ENCODE measurements around the gene YPEL2.
"Not testable (repeated sequence)": the region's sequence is repeated elsewhere in the genome, so short reads cannot be mapped to it uniquely, and the experiment has no call there.

YPEL2 gene

DNA sequence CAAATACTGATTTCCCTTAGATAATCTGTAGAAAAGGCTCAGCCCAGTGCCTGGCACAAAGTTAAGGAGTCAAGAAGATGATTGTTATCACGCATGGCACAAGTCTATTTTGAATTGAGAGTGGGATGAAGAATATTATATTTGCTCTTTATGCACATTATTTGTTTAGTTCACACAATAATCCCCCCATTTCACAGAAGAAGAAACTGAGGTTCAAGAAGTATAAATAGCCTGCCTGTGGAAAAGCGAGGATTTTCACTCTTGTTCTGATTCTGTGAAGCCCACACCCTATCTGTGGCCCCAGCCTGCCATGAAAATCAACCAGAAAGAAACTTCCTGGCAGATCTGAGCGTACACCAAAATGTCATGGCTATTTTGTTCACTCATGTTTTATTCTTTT is 73.0 kb downstream of the YPEL2 start:
- FAIRE-seq (no peak), DNase-seq (ENCODE audit: low spot score) (no peak)

DNA sequence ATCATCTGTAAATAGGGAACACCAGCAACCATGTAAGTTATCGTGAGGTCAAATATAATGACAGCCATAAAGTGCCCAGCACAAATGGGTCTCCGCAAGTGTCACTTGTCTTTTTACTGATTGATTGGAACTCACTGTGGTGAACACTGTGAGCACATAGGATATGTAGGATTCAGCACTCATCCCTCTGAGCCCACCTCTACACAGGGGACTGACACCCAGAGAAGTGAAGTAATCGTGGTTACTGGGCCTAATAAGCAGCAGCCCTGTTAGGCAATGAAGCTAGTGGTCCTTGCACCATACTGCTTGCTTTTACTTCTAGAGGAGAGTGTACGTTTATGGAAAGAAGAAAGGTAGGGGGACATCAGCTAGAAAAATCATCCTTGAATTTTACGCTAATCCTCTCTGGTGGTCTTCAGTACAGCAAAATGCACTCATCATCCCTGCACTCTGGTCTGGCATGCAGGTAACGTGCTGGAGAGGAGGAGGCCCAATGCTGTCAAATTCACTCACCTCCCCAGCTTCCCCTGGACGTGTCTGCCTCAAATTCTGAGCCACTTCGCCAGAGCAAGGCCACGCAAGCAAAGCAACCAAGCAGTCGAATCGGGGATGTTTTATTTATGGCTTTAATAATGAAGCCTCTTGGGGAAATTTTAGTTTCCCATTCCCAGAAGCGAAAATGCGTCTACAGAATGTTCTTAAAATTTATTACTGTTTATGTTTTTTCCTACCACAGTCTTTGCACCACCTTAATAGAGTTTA is 74.7 kb downstream of the YPEL2 start:
- DNase-seq (ENCODE audit: low spot score) (no peak), FAIRE-seq (peak; percentile 84)

DNA sequence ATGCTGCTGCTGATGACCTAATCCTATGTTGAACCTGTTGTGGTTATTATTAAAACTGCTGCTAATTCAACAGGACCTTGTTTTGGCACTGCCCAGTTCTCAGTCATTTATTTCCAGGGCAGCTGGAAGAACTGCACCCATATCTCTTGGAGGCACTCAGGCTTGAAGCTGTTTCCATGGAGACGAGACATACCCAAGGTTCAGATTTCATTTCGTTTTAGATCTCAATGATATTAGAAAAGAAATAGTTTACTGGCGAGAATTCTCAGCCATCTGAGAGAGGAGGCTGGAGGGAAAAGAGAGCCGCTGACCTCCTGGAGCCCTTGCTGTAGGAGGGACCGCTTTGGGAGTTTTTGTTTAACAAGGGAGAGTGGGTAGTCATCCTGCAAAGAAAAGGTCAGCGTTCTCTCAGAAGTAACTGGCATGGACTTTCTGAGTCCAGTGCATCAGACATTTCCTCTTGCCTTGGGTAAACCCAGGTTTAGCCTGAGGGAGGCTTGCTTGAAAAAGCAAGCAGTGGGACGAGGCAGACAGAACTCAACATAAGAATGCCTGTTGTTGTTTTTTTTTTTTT is 75.4 kb downstream of the YPEL2 start:
- DNase-seq (ENCODE audit: low spot score) (no peak), FAIRE-seq (no peak)

DNA sequence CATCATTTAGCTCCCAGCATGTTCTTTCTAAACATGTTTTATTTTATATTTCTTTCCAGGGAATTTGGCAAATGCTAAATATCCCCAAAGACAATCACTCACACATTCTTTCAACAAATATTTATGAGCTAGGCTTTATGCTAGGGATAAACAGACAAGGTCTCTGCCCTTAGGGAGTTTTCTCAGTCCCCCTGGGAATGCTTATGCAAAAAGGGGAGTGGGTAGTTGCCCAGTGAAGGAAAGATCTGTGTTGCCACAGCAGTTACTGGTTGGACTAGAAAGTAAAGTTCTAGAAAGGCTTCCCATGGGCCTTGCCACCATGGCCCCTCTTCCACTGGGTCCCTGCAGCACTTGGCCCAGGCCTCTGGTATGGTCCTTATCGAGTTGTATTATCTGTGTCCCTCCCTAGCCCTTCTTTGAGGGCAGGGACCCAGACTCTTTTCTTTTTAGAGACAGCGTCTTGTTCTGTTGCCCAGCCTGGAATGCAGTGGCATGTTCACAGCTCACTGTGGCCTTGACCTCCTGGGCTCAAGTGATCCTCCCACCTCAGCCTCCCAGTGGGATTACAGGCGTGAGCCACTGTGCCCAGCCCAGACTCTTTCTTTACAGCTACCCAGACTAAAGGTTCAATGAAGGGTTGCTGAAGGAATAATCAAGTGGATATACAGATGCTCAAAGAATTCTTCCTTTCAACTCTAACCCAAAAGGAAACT is 78.0 kb downstream of the YPEL2 start:
- DNase-seq (ENCODE audit: low spot score) (no peak), FAIRE-seq (no peak)

DNA sequence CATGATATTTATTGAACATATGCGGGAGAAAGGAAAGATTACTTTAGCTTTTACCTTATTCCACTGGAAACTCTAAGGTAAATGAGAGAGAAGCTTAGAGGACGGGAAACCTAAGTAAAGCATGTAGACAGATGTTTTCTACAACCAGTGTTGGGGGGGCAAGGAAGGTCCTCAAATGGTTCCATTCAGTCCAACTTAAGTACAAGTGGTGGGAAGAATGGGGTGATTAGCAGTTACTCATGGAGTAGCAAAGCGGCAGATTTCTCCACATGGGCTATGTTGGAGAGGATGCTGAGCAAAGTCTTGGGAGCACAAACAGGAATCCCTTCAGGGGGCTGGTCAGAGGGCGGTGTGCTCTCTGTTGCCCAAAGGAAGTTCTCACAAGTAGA is 78.6 kb downstream of the YPEL2 start:
- DNase-seq (ENCODE audit: low spot score) (no peak), FAIRE-seq (no peak)

DNA sequence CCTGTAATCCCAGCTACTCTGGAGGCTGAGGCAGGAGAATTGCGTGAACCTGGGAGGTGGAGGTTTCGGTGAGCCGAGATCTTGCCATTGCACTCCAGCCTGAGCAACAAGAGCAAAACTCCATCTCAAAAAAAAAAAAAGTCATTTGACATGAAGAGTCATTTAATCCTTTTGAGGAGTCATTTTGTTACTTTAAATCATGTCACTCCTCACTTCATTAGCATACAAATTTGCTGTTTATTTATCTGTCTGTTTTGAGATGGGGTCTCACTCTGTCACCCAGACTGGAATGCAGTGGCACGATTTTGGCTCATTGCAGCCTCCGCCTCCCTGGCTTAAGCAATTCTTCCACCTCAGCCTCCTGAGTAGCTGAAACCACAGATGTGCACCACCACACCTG is 81.0 kb downstream of the YPEL2 start:
- not testable (repeated sequence) for DNase-seq (ENCODE audit: low spot score); FAIRE-seq

DNA sequence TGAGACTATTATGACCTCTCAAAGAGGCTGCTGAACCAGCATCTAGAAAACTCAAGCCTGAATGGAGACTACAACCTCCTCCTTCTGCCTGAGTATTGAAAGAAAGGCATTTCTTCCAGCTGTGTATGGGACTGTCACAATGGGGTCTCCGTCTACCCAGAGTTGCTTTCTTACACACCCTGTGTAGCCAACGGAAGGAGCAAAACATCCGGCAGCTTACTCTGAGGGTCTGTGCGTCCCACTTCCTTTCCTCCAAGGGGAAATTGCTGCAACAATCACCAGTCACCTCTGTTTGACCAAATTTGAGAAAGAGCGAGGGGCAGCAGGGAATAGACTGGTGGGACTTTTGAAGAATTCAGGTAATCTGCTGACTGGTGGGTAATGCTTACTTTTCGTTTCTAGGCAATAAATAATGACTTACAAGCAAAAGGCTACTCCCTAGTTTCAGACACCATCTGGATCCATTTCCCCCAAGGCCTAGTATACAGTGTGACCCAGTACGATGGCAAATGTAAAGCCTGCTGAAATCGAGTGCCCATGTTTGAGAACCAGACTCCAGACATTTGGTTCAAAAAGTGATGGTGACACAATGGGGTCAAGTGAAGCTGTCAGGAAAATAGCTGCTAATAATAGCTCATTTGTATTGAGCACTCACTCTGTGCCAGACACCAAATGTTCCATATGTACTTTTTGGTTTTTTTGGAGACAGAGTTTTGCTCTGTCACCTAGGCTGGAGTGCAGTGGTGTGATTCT is 81.7 kb downstream of the YPEL2 start:
- no peak for FAIRE-seq

DNA sequence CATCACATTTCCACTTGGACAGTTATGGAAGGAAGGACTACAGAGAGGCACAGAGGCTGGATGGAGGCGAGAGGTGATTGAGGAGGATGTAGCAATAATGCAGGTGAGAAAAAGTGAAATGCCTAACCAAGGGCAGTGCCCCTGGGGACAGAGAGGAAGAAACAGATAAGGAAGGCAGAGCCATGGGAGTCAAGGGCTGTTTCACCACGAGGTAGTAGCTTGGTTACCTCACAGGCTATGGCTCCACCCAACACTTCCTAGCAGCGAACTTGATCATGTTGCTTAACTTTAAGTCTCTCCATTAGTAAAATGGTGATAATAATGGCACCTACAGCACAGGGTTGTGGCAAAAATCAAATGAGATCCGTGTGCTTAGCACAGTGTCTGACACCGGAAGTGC is 83.9 kb downstream of the YPEL2 start:
- no peak for FAIRE-seq
- no peak for DNase-seq (ENCODE audit: low spot score)

More for the DNA sequence above, 81.7 kb downstream of the YPEL2 start:
- DNase-seq (ENCODE audit: low spot score), result no peak

DNA sequence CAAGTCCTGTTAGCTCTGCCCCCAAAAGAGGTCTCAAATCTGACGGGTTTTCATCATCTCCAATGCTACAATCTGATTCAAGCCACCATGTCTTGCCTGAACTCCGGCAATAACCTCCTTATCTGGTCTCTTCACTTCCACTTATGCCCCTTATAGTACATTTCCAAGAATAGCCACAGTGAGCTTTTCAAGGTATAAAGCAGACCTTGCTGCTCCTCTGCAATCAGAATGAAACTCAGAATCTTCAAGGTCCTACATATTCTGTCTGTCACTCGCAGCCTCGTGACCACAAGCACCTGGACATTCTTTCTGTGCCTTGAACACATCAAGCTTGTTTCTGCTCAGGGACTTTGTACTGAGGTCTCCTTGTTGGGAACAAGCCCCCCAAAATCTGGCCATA is 84.7 kb downstream of the YPEL2 start:
- DNase-seq (ENCODE audit: low spot score) (no peak), FAIRE-seq (no peak)

DNA sequence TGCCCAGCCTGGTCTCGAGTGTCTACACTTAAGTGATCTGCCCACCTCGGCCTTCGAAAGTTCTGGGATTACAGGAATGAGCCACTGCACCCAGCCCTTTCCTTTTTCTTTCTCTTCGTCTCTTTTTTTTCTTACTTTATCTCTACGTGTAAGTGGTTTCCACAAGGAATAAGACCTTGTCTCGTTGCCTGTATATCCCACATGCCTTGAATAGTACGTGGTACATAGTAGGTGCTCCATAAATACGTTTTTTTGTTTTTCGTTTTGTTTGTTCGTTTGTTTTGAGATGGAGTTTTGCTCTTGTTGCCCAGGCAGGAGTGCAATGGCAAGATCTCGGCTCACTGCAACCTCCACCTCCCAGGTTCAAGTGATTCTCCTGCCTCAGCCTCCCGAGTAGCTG is 86.0 kb downstream of the YPEL2 start:
- no peak for DNase-seq (ENCODE audit: low spot score)
- FAIRE-seq, result no peak

DNA sequence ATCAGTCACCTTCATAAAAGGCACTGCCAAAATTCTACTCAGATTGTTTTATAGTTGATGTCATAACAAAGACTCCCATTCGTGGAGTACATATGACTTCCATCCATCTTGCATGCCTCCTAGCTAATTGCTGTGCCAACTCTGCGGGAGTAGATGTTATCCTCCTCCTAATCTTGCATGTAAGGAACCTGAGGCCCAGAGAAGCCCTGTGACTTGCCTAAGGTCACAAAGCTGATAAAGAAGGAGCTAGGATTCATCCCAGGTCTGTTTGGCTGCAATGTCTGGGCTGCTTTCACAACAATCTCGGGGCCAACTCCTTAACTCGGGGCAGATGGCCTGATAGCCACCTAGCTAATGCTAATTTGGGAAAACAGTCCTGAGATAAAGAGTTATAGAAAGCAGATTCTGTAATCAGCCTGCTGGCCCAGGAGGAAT is 87.3 kb downstream of the YPEL2 start:
- FAIRE-seq, result no peak
- DNase-seq (ENCODE audit: low spot score), result no peak

DNA sequence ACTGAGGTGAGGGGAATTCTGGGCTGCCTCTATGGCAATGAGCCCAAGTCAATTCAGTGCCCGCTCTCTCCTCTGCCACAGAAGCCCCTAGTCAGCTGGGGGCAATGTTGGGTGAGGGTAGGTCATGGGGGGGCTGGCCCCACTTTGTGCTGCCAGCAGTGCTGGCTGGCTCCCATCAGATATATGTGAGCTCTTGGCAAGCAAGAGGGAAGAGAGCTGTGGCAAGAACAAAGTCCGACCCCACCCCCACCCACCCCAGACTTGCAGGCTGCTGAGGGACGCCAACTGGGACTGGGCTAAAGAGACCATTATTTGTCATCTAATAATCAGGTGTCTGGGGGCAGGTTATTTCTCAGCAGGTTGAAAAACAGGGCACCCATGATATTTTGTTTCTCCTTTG is 89.4 kb downstream of the YPEL2 start:
- FAIRE-seq, result no peak
- no peak for DNase-seq (ENCODE audit: low spot score)

DNA sequence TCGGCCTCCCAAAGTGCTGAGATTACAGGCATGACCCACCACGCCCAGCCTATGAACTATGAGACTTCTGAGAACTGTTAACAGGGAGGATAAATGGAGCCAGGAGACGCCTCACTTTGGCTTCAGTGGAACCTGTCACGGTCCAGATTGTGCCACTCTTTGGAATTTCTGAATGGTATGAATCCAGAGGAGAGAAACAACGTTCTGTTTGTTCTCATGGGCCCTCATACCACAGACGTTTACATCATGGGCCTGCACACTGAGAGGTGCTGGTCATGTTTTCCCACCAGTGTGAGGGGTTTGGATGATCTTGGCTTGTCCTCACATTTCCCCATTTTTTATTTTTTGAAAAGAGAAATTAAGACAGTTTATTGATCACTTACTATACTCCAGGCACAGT is 90.3 kb downstream of the YPEL2 start:
- no peak for FAIRE-seq
- no peak for DNase-seq (ENCODE audit: low spot score)

DNA sequence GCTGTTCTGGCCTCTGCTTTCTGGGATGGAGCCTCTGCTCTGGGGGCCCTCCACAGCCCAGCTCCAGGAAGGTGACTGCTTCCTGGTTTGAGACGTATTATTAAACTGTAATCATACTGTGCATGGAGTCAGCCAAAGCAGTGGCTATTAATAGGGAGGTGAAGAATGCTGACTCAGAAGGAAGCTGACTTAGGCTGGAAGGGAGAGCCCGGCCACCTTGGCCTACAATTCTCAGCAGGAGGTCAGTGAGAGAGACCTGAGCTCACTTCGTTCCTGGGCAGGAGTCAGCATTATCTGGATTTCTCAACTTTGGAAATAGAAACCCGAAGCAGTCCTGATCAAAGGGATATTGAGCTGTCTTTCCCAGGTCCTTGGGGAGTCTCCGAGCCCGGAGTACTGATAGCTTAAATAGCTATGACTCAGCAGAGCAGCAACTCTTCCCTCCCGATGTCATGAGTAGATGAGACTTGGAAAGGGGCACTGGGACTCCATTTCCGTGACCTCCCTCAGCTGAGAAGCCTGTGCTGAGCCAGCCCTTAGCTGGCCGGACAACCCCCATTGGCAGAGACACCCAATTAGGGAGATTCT is 91.8 kb downstream of the YPEL2 start:
- peak; percentile 89 for DNase-seq (ENCODE audit: low spot score)
- peak; percentile 96 for FAIRE-seq

DNA sequence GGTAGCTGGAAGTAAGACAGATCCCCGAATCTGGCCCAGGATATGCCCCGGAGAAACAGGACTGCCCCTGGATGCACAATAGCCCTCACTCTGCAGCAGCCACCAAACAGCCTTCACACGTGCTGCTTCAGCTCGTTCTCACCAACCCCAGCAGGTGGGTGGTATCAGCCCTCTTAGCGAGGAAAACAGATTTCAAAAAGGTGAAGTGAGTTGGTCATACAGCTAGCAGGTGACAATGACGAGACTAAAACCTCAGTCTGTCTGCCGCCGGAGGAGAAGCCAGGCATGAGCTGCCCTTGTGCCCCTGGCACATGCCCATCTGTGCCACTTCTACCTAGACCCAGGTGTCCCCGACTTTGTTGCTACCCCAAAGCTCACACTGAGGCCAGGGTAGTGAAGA is 92.4 kb downstream of the YPEL2 start:
- DNase-seq (ENCODE audit: low spot score) (no peak), FAIRE-seq (peak; percentile 50)

DNA sequence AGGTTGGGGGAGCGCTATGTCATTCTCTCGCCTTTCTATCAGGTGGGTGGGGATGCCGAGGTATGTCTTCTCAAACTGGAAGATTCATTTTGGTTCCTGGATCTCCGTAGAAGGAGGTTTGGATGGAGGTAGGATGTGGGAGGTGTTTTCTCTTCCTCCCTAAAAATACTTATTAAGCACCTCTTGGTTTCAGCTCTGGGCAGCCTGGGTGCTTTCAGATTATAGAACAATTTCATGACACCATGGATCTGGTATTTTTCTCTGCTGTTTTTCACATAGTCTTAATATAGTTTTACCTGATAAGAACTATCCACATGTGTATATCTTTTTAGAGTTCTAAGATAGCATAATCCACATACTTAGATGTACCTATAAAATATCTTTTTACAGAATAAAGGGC is 92.9 kb downstream of the YPEL2 start:
- no peak for FAIRE-seq
- no peak for DNase-seq (ENCODE audit: low spot score)

DNA sequence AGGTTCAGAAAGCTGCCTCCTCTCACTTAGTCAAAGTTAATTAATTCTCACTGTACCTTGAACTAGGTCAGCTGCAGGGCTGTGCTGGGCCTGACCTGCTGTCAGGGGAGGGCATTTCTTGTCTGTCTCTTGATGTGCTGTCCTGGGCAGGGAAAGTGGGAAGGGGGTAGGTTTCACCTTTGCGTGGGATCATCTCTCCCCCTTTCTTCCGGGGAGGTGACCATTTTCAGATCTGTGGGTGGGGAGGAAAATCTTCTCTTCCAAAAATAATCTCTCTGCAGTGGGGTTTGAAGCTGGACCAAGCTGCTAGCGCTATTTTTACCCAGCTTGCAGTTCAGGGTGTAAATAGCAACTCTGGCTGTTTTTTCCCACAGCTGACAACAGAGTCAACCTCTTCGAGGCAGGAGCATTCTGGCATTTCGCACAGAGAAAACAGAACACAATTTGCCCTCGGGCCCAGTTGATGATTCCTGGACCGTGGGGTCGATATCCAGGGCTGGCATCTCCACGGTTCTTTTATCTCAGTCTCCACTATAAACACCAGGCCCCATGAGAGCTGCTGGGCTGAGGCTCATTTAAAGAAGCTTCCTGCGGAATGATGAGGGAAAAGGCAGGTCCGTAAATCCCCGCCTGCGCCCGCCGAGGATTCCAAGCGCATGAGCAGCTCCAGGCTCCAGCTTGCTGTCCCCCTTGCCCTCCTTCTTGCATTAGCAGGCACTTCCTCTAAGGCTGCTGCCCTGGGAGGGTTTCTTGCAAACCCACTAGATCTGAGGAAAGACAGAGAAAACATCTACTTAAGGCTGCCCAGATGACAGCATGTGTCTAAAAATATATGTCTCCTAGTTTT is 93.9 kb downstream of the YPEL2 start:
- FAIRE-seq (no peak), DNase-seq (ENCODE audit: low spot score) (no peak)

DNA sequence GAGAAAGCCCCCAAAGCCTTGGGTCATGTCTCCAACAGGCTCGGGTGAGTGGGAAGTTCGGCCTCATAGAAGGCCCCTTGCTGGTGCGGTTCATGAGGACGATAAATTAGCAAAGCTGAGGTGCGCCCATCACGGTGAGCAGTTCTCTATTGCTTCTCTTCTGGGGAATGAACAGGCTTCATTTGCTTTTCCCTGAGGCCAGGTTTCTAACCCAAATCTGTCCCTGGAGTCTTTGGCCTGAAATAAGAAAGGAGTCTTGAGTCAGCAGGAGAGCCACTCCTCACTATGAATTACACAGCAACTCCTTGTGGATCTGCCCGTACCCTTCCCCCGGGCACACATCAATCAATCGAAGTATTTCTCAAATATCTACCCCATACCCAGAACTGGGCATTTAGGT is 94.6 kb downstream of the YPEL2 start:
- DNase-seq (ENCODE audit: low spot score) (no peak), FAIRE-seq (no peak)

DNA sequence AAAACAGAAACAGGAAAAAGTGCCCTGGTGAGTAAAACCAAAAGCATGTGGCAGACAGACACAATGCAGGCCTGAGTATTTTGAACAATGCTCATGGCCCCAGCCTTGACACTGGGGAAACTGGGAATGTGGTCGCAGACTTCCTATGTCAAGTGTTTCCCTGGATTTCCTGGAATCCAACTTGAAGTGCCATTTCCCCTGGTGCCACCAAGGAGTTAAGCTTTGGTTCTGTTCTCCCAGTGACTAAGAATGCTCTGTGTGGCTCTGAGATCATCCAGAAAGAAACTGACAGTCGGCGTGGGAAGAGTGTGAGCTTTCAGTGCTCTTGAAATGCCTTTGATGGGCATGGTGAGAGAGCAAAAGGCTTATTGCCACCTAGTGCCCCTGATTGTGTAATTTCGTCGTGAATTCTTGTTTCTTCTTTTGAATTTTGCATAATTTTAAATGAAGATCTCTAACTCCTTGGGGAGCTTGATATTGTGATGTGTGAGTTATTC is 96.0 kb downstream of the YPEL2 start:
- peak; percentile 77 for FAIRE-seq

DNA sequence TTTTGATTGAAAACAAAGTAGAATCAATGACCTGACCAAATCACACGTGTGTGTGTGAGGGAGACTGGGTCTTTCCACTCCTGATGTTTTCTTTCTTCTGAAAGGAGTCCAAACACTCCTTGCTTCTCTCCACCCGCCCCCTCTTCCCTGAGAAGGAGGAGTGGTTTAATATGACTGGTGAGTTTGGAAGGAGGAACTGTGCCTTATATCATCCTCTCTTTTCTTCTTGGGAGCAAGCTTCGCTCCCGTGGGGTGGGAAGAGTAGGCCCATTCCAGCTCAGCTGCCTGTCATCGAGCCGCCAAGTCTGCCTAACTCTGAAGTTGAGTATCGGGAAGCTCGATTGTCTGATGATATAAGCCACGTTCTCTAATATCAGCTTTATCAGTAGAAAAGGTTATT is 96.5 kb downstream of the YPEL2 start:
- FAIRE-seq, result no peak

More for the DNA sequence above, 96.0 kb downstream of the YPEL2 start:
- peak; percentile 82 for DNase-seq (ENCODE audit: low spot score)

More for the DNA sequence above, 96.5 kb downstream of the YPEL2 start:
- DNase-seq (ENCODE audit: low spot score), result no peak
